Activated CD8-positive, alpha-beta memory T cell treated with anti-CD3 and anti-CD28 coated beads for 4 hours (primary cell): ENCODE measurements around the gene TRPM2.
"Not testable (repeated sequence)": the region's sequence is repeated elsewhere in the genome, so short reads cannot be mapped to it uniquely, and the experiment has no call there.

ENCODE experiments used
- DNase-seq, 2 donors: peaks; one replicate each; pipeline ENCODE4 v3.0.0-alpha.2; 2020; ENCODE audit warnings: low read depth in 2 of 2

The TRPM2 gene

GRCh38 chr21:44415073-44416025 is 61.9 kb downstream of the TRPM2 start:
- DNase-seq, result no peak

GRCh38 chr21:44416193-44416592 is 62.8 kb downstream of the TRPM2 start:
- DNase-seq, result no peak

GRCh38 chr21:44417621-44418107 is 64.2 kb downstream of the TRPM2 start:
- DNase-seq, result not testable (repeated sequence)

GRCh38 chr21:44418108-44418875 is 64.9 kb downstream of the TRPM2 start:
- no peak for DNase-seq

- no peak for DNase-seq
Measured at GRCh38 chr21:44418876-44419230, 65.4 kb downstream of the TRPM2 start.

GRCh38 chr21:44419679-44420078 is 66.3 kb downstream of the TRPM2 start:
- no peak for DNase-seq

- DNase-seq, result no peak
Measured at GRCh38 chr21:44420416-44421205, 67.2 kb downstream of the TRPM2 start.

- DNase-seq, result no peak
Measured at GRCh38 chr21:44421901-44422840, 68.8 kb downstream of the TRPM2 start.

GRCh38 chr21:44423312-44423821 is 69.9 kb downstream of the TRPM2 start:
- DNase-seq, result no peak

- DNase-seq, result no peak
Measured at GRCh38 chr21:44423941-44424607, 70.7 kb downstream of the TRPM2 start.

- no peak for DNase-seq
Measured at GRCh38 chr21:44424608-44425306, 71.3 kb downstream of the TRPM2 start.

GRCh38 chr21:44425307-44425894 is 72.0 kb downstream of the TRPM2 start:
- DNase-seq, result no peak

- no peak for DNase-seq
Measured at GRCh38 chr21:44425895-44426662, 72.7 kb downstream of the TRPM2 start.

GRCh38 chr21:44426663-44427191 is 73.3 kb downstream of the TRPM2 start:
- DNase-seq, result no peak

GRCh38 chr21:44427241-44428120 is 74.1 kb downstream of the TRPM2 start:
- no peak for DNase-seq

GRCh38 chr21:44428281-44428960 is 75.0 kb downstream of the TRPM2 start:
- no peak for DNase-seq
